ENCODE results near the gene ABCB11.
"Not testable (repeated sequence)": the region's sequence is repeated elsewhere in the genome, so short reads cannot be mapped to it uniquely, and the experiment has no call there.

The ABCB11 gene

GRCh38 chr2:168969865-168970264 lies 61.3 kb downstream of the ABCB11 start:
- no peak for DNase-seq

- DNase-seq: no peak
Measured at GRCh38 chr2:168968342-168968741, 62.8 kb downstream of the ABCB11 start.

GRCh38 chr2:168964251-168964807 lies 66.8 kb downstream of the ABCB11 start:
- no peak for DNase-seq

GRCh38 chr2:168962636-168963035 lies 68.5 kb downstream of the ABCB11 start:
- DNase-seq: no peak

- DNase-seq: no peak
Measured at GRCh38 chr2:168961450-168962229, 69.5 kb downstream of the ABCB11 start.

- DNase-seq: no peak
Measured at GRCh38 chr2:168956392-168956791, 74.7 kb downstream of the ABCB11 start.

GRCh38 chr2:168955321-168955720 lies 75.8 kb downstream of the ABCB11 start:
- DNase-seq: no peak

- DNase-seq: no peak
Measured at GRCh38 chr2:168954256-168954655, 76.9 kb downstream of the ABCB11 start.

GRCh38 chr2:168952424-168952823 lies 78.7 kb downstream of the ABCB11 start:
- DNase-seq: no peak

- DNase-seq: no peak
Measured at GRCh38 chr2:168951871-168952270, 79.3 kb downstream of the ABCB11 start.

- no peak for DNase-seq
Measured at GRCh38 chr2:168949324-168949723, 81.8 kb downstream of the ABCB11 start.

- DNase-seq: no peak
Measured at GRCh38 chr2:168948621-168949212, 82.4 kb downstream of the ABCB11 start.

- DNase-seq: no peak
Measured at GRCh38 chr2:168945508-168945907, 85.6 kb downstream of the ABCB11 start.

GRCh38 chr2:168944065-168944464 lies 87.1 kb downstream of the ABCB11 start:
- no peak for DNase-seq

GRCh38 chr2:168941297-168941696 lies 89.8 kb downstream of the ABCB11 start:
- DNase-seq: no peak

- no peak for DNase-seq
Measured at GRCh38 chr2:168939918-168940317, 91.2 kb downstream of the ABCB11 start.

- DNase-seq: no peak
Measured at GRCh38 chr2:168939061-168939460, 92.1 kb downstream of the ABCB11 start.

- no peak for DNase-seq
Measured at GRCh38 chr2:168935810-168936581, 95.1 kb downstream of the ABCB11 start.

- no peak for DNase-seq
Measured at GRCh38 chr2:168934826-168935225, 96.3 kb downstream of the ABCB11 start.

- DNase-seq: not testable (repeated sequence)
Measured at GRCh38 chr2:168932174-168932573, 99.0 kb downstream of the ABCB11 start.

GRCh38 chr2:168930242-168930641 lies 100.9 kb downstream of the ABCB11 start:
- DNase-seq: no peak

GRCh38 chr2:168929031-168929430 lies 102.1 kb downstream of the ABCB11 start:
- no peak for DNase-seq

- no peak for DNase-seq
Measured at GRCh38 chr2:168928113-168928831, 102.9 kb downstream of the ABCB11 start.
